GM21825 (cell line): ENCODE results near the gene EPN2.

Experiments
- ATAC-seq: cut with Tn5 transposase; IDR thresholded peaks from one replicate; pipeline ENCODE4 v1.9.1; 2021; ENCODE audit warnings: mild to moderate bottlenecking, moderate library complexity; ENCODE audit not compliant: unreplicated experiment

The EPN2 gene

GRCh38 chr17:19362277-19363113 is 125.3 kb downstream of the EPN2 start, which contains the start of gene B9D1:
Gene B9D1 (minus strand): TSS chr17:19362723. CDS start chr17:19362569, 154 bp downstream.
- ATAC-seq, result peak; percentile 66

GRCh38 chr17:19363114-19363438 is 125.9 kb downstream of the EPN2 start:
- ATAC-seq, result no peak

GRCh38 chr17:19363460-19364035 is 126.4 kb downstream of the EPN2 start:
- no peak for ATAC-seq

GRCh38 chr17:19364699-19365498 is 127.7 kb downstream of the EPN2 start:
- no peak for ATAC-seq

- ATAC-seq, result no peak
Observed at GRCh38 chr17:19365499-19365817, 128.3 kb downstream of the EPN2 start.

GRCh38 chr17:19365833-19366636 is 128.9 kb downstream of the EPN2 start:
- no peak for ATAC-seq

- ATAC-seq, result no peak
Observed at GRCh38 chr17:19366637-19366972, 129.4 kb downstream of the EPN2 start.

GRCh38 chr17:19368229-19368628 is 131.1 kb downstream of the EPN2 start:
- ATAC-seq, result no peak

- ATAC-seq, result no peak
Observed at GRCh38 chr17:19369107-19369778, 132.1 kb downstream of the EPN2 start.

GRCh38 chr17:19369846-19370492 is 132.8 kb downstream of the EPN2 start:
- no peak for ATAC-seq

- peak; percentile 59 for ATAC-seq
Observed at GRCh38 chr17:19370493-19370960, 133.4 kb downstream of the EPN2 start.

- ATAC-seq, result no peak
Observed at GRCh38 chr17:19371259-19372010, 134.3 kb downstream of the EPN2 start.

GRCh38 chr17:19372011-19372370 is 134.8 kb downstream of the EPN2 start:
- no peak for ATAC-seq

GRCh38 chr17:19372439-19372838 is 135.3 kb downstream of the EPN2 start:
- no peak for ATAC-seq

- ATAC-seq, result no peak
Observed at GRCh38 chr17:19372866-19373504, 135.8 kb downstream of the EPN2 start.

- no peak for ATAC-seq
Observed at GRCh38 chr17:19374136-19374535, 137.0 kb downstream of the EPN2 start.

GRCh38 chr17:19375732-19376131 is 138.6 kb downstream of the EPN2 start:
- no peak for ATAC-seq

- no peak for ATAC-seq
Observed at GRCh38 chr17:19376811-19377210, 139.6 kb downstream of the EPN2 start.
